Measurements from ENCODE around the gene IGLL5. TPM values are rescaled to one million over a fixed set of nuclear protein-coding genes. Genes with fewer than 3 reads are reported as not detected.

Gene IGLL5
- total RNA-seq, 1 donor from 2014 or later = not detected

- no peak for TF ChIP-seq CTCF (conservative IDR thresholded peaks at IDR 0.05; ENCODE audit: low read depth, low read length)
- no peak for DNase-seq (ENCODE audit: low read depth)
Measured at GRCh38 chr22:22933807-22934542, 46.4 kb downstream of the IGLL5 start.

GRCh38 chr22:22934543-22935055 lies 47.0 kb downstream of the IGLL5 start:
- no peak for TF ChIP-seq CTCF (conservative IDR thresholded peaks at IDR 0.05; ENCODE audit: low read depth, low read length)
- no peak for DNase-seq (ENCODE audit: low read depth)
- H3K4me3 ChIP-seq (ENCODE audit: low read depth, low read length) = no peak overlapping the region

More at GRCh38 chr22:22933807-22934542, 46.4 kb downstream of the IGLL5 start:
- no peak overlapping the region for H3K4me3 ChIP-seq (ENCODE audit: low read depth, low read length)

GRCh38 chr22:22935056-22935545 lies 47.5 kb downstream of the IGLL5 start:
- DNase-seq (ENCODE audit: low read depth) = no peak
- no peak for TF ChIP-seq CTCF (conservative IDR thresholded peaks at IDR 0.05; ENCODE audit: low read depth, low read length)
- H3K4me3 ChIP-seq (ENCODE audit: low read depth, low read length) = no peak overlapping the region

GRCh38 chr22:22935546-22936157 lies 48.0 kb downstream of the IGLL5 start:
- no peak for DNase-seq (ENCODE audit: low read depth)
- no peak for TF ChIP-seq CTCF (conservative IDR thresholded peaks at IDR 0.05; ENCODE audit: low read depth, low read length)
- no peak overlapping the region for H3K4me3 ChIP-seq (ENCODE audit: low read depth, low read length)

GRCh38 chr22:22936180-22936914 lies 48.7 kb downstream of the IGLL5 start:
- no peak for DNase-seq (ENCODE audit: low read depth)
- H3K4me3 ChIP-seq (ENCODE audit: low read depth, low read length) = no peak overlapping the region
- no peak for TF ChIP-seq CTCF (conservative IDR thresholded peaks at IDR 0.05; ENCODE audit: low read depth, low read length)

GRCh38 chr22:22936915-22937656 lies 49.5 kb downstream of the IGLL5 start:
- no peak overlapping the region for H3K4me3 ChIP-seq (ENCODE audit: low read depth, low read length)
- no peak for TF ChIP-seq CTCF (conservative IDR thresholded peaks at IDR 0.05; ENCODE audit: low read depth, low read length)
- DNase-seq (ENCODE audit: low read depth) = no peak

All from epithelial cell of proximal tubule (primary cell).